Neural cell (in vitro differentiated cells): ENCODE data around the gene PPFIBP1. TPM values are rescaled to one million over a fixed set of nuclear protein-coding genes. Genes with fewer than 3 reads are reported as not detected.

Source experiments
- H2AFZ ChIP-seq: fragments of 200-600, 300-800 bp; sonication (generic), shearing (Covaris generic); 2 replicates; pipeline ENCODE4 v1.6.0; 2014; ENCODE audit warnings: low read depth, mild to moderate bottlenecking, antibody characterized with exemption, low read length, moderate library complexity
- H3F3A ChIP-seq: fragments of 200-600 bp; shearing (Covaris generic); 2 replicates; pipeline ENCODE4 v1.6.1; 2016; ENCODE audit warnings: mild to moderate bottlenecking, moderate library complexity, mixed read lengths, antibody characterized with exemption, low read length; ENCODE audit not compliant: insufficient read depth, poor library complexity, severe bottlenecking
- H3K27ac ChIP-seq: fragments of 200-600, 300-800 bp; sonication (generic), shearing (Covaris generic); 2 replicates; pipeline ENCODE4 v1.5.1; 2014; ENCODE audit warnings: mild to moderate bottlenecking, low read length, moderate library complexity
- H3K27me3 ChIP-seq: fragments of 300-800, 200-600 bp; sonication (generic), shearing (Covaris generic); 2 replicates; pipeline ENCODE4 v1.6.0; 2014; ENCODE audit warnings: mild to moderate bottlenecking, low read depth, low read length, moderate library complexity; ENCODE audit not compliant: insufficient read depth
- H3K36me3 ChIP-seq: fragments of 300-800, 200-600 bp; sonication (generic), shearing (Covaris generic); 2 replicates; pipeline ENCODE4 v1.5.1; 2014; ENCODE audit warnings: mild to moderate bottlenecking, antibody characterized with exemption, low read length, moderate library complexity; ENCODE audit not compliant: insufficient read depth
- H3K4me2 ChIP-seq: fragments of 300-800, 200-600 bp; sonication (generic), shearing (Covaris generic); 2 replicates; pipeline ENCODE4 v1.6.0; 2014; ENCODE audit warnings: mild to moderate bottlenecking, low read length
- H3K4me3 ChIP-seq: fragments of 300-800, 200-600 bp; sonication (generic), shearing (Covaris generic); 2 replicates; pipeline ENCODE4 v1.5.1; 2014; ENCODE audit warnings: mild to moderate bottlenecking, low read length, moderate library complexity
- H3K79me2 ChIP-seq: fragments of 200-600 bp; shearing (Covaris generic); replicated peaks from 2 replicates; pipeline ENCODE4 v1.6.0; 2014; ENCODE audit warnings: mild to moderate bottlenecking, low read length, moderate library complexity; ENCODE audit not compliant: insufficient read depth
- H3K9ac ChIP-seq: fragments of 300-800, 200-600 bp; sonication (generic), shearing (Covaris generic); 2 replicates; pipeline ENCODE4 v1.6.1; 2016; ENCODE audit warnings: mild to moderate bottlenecking, low read length, mixed read lengths
- H3K9me2 ChIP-seq: fragments of 200-600 bp; shearing (Covaris generic); 2 replicates; pipeline ENCODE4 v1.6.1; 2016; ENCODE audit warnings: mild to moderate bottlenecking, low read length, mixed read lengths; ENCODE audit not compliant: insufficient read depth
- H3K9me3 ChIP-seq: fragments of 200-600, 300-800 bp; sonication (generic), shearing (Covaris generic); 2 replicates; pipeline ENCODE4 v1.6.1; 2016; ENCODE audit warnings: mild to moderate bottlenecking, mixed run types, low read length, moderate library complexity, mixed read lengths
- H4K20me1 ChIP-seq: fragments of 200-600 bp; shearing (Covaris generic); 2 replicates; pipeline ENCODE4 v1.6.1; 2016; ENCODE audit warnings: mild to moderate bottlenecking, mixed run types; ENCODE audit not compliant: insufficient read depth
- EP300 ChIP-seq: fragments of 450-650 bp; conservative IDR thresholded peaks from 2 replicates; pipeline ENCODE4 v1.6.1; 2014; ENCODE audit warnings: antibody characterized with exemption, mild to moderate bottlenecking, moderate library complexity; ENCODE audit not compliant: poor library complexity, severe bottlenecking
- EZH2 ChIP-seq: fragments of 200-600, 300-800 bp; shearing (Covaris generic), sonication (generic); IDR thresholded peaks from 2 replicates; pipeline ENCODE4 v1.6.1; 2014; ENCODE audit warnings: antibody characterized with exemption, low read length, borderline replicate concordance, mild to moderate bottlenecking; ENCODE audit not compliant: insufficient read depth, poor library complexity, severe bottlenecking
- MXI1 ChIP-seq: fragments of 450-650 bp; conservative IDR thresholded peaks from 2 replicates; pipeline ENCODE4 v1.6.1; 2014; ENCODE audit warnings: antibody characterized with exemption, mild to moderate bottlenecking; ENCODE audit not compliant: poor library complexity, severe bottlenecking
- POLR2AphosphoS5 ChIP-seq: IDR thresholded peaks from 2 replicates; pipeline ENCODE4 v1.6.1; 2012
- RAD21 ChIP-seq: fragments of 450-650 bp; conservative IDR thresholded peaks from 2 replicates; pipeline ENCODE4 v1.6.1; 2014; ENCODE audit warnings: antibody characterized with exemption, mild to moderate bottlenecking, moderate library complexity
- SMC3 ChIP-seq: fragments of 450-650 bp; conservative IDR thresholded peaks from 2 replicates; pipeline ENCODE4 v1.6.1; 2014; ENCODE audit warnings: antibody characterized with exemption, mild to moderate bottlenecking, moderate library complexity; ENCODE audit not compliant: poor library complexity
- TAF1 ChIP-seq: IDR thresholded peaks from 2 replicates; pipeline ENCODE4 v1.6.1; 2012; ENCODE audit warnings: low read depth
- polyA plus RNA-seq: library from polyadenylated mRNA; depleted of rRNA; stranded (reverse); fragments of >200 nt; gene quantifications from 2 replicates; pipeline ENCODE4 v1.2.3, GENCODE V29; 2014
- TF ChIP-seq, protein P1 (sequence below): IDR thresholded peaks from 2 replicates; pipeline ENCODE4 v1.6.1; 2012; ENCODE audit warnings: borderline replicate concordance
- TF ChIP-seq, protein P2 (sequence below): fragments of 450-650 bp; IDR thresholded peaks from 2 replicates; pipeline ENCODE4 v1.5.1; 2014; ENCODE audit warnings: antibody characterized with exemption, mild to moderate bottlenecking, moderate library complexity; ENCODE audit not compliant: poor library complexity, severe bottlenecking

The PPFIBP1 gene
- polyA plus RNA-seq, 1 donor from 2014 or later: 30.2 TPM

DNA sequence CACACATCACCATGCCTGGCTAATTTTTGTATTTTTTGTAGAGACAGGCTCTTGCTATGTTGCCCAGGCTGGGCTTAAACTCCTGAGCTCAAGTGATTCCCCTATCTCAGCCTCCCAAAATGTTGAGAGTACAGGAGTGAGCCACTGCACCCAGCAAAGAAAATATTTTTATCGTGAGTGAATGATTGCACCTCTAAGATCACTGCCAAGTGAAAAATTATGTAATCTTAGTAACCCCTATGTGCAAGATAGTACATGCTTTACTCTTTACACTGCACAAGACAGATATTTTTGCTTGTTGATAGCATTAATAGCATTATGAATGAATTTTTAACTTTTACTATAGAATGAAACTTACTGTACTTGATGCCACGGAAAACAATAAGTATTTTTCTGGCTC is 183.2 kb downstream of the PPFIBP1 start:
- H3K4me3 ChIP-seq: no peak overlapping the region
- H3K9me3 ChIP-seq: no peaks in the 10 kb centered on the region
- peaks cover 7% of the 10 kb centered on the region for H3F3A ChIP-seq
- no peak overlapping the region for H2AFZ ChIP-seq
- no peaks in the 10 kb centered on the region for H3K27me3 ChIP-seq
- no peak for TF ChIP-seq EZH2
- TF ChIP-seq, protein P1, sequence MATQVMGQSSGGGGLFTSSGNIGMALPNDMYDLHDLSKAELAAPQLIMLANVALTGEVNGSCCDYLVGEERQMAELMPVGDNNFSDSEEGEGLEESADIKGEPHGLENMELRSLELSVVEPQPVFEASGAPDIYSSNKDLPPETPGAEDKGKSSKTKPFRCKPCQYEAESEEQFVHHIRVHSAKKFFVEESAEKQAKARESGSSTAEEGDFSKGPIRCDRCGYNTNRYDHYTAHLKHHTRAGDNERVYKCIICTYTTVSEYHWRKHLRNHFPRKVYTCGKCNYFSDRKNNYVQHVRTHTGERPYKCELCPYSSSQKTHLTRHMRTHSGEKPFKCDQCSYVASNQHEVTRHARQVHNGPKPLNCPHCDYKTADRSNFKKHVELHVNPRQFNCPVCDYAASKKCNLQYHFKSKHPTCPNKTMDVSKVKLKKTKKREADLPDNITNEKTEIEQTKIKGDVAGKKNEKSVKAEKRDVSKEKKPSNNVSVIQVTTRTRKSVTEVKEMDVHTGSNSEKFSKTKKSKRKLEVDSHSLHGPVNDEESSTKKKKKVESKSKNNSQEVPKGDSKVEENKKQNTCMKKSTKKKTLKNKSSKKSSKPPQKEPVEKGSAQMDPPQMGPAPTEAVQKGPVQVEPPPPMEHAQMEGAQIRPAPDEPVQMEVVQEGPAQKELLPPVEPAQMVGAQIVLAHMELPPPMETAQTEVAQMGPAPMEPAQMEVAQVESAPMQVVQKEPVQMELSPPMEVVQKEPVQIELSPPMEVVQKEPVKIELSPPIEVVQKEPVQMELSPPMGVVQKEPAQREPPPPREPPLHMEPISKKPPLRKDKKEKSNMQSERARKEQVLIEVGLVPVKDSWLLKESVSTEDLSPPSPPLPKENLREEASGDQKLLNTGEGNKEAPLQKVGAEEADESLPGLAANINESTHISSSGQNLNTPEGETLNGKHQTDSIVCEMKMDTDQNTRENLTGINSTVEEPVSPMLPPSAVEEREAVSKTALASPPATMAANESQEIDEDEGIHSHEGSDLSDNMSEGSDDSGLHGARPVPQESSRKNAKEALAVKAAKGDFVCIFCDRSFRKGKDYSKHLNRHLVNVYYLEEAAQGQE: no peak
- TF ChIP-seq POLR2AphosphoS5: no peak
- TF ChIP-seq EP300: no peak
- TF ChIP-seq SMC3: no peak
- no peak for TF ChIP-seq MXI1
- TF ChIP-seq RAD21: no peak
- TF ChIP-seq TAF1: no peak
- TF ChIP-seq, protein P2, sequence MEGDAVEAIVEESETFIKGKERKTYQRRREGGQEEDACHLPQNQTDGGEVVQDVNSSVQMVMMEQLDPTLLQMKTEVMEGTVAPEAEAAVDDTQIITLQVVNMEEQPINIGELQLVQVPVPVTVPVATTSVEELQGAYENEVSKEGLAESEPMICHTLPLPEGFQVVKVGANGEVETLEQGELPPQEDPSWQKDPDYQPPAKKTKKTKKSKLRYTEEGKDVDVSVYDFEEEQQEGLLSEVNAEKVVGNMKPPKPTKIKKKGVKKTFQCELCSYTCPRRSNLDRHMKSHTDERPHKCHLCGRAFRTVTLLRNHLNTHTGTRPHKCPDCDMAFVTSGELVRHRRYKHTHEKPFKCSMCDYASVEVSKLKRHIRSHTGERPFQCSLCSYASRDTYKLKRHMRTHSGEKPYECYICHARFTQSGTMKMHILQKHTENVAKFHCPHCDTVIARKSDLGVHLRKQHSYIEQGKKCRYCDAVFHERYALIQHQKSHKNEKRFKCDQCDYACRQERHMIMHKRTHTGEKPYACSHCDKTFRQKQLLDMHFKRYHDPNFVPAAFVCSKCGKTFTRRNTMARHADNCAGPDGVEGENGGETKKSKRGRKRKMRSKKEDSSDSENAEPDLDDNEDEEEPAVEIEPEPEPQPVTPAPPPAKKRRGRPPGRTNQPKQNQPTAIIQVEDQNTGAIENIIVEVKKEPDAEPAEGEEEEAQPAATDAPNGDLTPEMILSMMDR: no peak
- H3K36me3 ChIP-seq: no peaks in the 10 kb centered on the region
- no peak overlapping the region for H3K27ac ChIP-seq
- H3K4me2 ChIP-seq: no peak overlapping the region
- H3K9me2 ChIP-seq: no peaks in the 10 kb centered on the region
- peaks cover 14% of the 10 kb centered on the region for H3K79me2 ChIP-seq
- H3K9ac ChIP-seq: no peak overlapping the region
- H4K20me1 ChIP-seq: no peaks in the 10 kb centered on the region

DNA sequence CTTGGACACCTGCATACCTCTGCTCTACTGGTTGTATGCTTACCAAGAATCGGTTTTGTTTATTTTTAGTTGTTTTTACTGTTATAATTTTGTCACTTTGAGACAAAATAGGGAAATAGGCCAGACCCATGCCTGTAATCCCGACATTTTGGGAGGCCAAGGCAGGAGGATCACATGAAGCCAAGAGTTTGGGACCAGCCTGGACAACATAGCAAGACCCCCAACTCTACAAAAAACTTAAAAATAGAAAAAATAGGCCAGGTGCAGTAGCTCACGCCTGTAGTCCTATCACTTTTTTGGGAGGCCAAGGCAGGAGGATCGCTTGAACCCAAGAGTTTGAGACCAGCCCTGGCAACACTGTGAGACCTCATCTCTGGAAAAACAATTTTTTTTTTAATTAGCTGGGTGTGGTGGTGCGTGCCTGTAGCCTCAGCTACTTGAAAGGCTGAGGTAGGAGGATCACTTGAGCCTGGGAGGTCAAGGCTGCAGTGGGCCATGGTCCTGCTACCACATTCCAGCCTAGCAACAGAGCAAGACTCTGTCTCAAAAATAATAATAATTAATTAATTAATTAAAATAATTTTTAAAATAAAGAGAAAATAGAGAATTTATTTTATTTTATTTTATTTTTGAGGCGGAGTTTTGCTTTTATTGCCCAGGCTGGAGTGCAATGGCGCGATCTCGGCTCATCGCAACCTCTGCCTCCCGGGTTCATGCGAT is 185.4 kb downstream of the PPFIBP1 start:
- Histone ChIP-seq H4K20me1 (no peaks in the 10 kb centered on the region), H3K4me2 (no peak overlapping the region), H3K36me3 (no peaks in the 10 kb centered on the region), H3K27me3 (no peaks in the 10 kb centered on the region), H3K9me2 (no peaks in the 10 kb centered on the region), H3K9ac (no peak overlapping the region), H3K4me3 (no peak overlapping the region), H3K27ac (no peak overlapping the region), H3K79me2 (peaks cover 34% of the 10 kb centered on the region), H3F3A (peaks cover 7% of the 10 kb centered on the region), H3K9me3 (no peaks in the 10 kb centered on the region), H2AFZ (no peak overlapping the region)
- TF ChIP-seq SMC3: no peak
- TF ChIP-seq RAD21: no peak
- TF ChIP-seq, protein P2: no peak
- no peak for TF ChIP-seq TAF1
- TF ChIP-seq, protein P1: no peak
- no peak for TF ChIP-seq MXI1
- no peak for TF ChIP-seq EZH2
- TF ChIP-seq EP300: no peak
- no peak for TF ChIP-seq POLR2AphosphoS5
